GM21381 (cell line): Measurements from ENCODE around the gene DUOX1.
"Not testable (repeated sequence)": the region's sequence is repeated elsewhere in the genome, so short reads cannot be mapped to it uniquely, and the experiment has no call there.

ENCODE experiments used
- ATAC-seq: cut with Tn5 transposase; IDR thresholded peaks from one replicate; pipeline ENCODE4 v1.9.1; 2021; ENCODE audit warnings: mild to moderate bottlenecking, moderate library complexity; ENCODE audit not compliant: unreplicated experiment

DUOX1 gene

GRCh38 chr15:45129651-45130129 lies at the start of gene DUOX1, which contains the start of gene DUOXA1:
Gene DUOX1 (plus strand): TSS chr15:45129994. CDS start chr15:45131967, 1,973 bp downstream.
Gene DUOXA1 (minus strand): TSS chr15:45129879. CDS start chr15:45123014, 6,865 bp downstream.
- ATAC-seq, result no peak

- ATAC-seq, result not testable (repeated sequence)
Observed at GRCh38 chr15:45080593-45080992, 49.2 kb upstream of the DUOX1 start.

DNA sequence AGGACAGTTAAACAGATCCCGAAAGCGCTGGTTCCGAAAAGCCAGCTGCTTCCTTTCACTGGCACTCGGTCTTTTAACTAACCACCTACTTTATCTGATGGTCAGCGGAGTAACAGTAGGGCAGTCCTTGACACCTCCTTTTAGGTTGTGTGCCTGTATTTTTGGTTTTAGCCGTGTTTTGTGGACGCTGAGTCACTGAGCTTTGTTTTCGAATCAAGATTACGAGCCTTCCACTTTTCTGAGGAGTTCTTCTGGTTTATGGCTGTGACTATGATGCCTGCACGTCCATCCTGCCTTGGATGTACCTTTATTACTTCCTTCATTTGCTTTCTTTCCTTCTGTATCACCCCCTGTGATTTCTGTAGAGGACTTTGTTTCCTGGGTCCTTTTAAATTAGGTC lies 47.4 kb upstream of the DUOX1 start:
- not testable (repeated sequence) for ATAC-seq

GRCh38 chr15:45083223-45083622 lies 46.6 kb upstream of the DUOX1 start:
- ATAC-seq, result no peak

DNA sequence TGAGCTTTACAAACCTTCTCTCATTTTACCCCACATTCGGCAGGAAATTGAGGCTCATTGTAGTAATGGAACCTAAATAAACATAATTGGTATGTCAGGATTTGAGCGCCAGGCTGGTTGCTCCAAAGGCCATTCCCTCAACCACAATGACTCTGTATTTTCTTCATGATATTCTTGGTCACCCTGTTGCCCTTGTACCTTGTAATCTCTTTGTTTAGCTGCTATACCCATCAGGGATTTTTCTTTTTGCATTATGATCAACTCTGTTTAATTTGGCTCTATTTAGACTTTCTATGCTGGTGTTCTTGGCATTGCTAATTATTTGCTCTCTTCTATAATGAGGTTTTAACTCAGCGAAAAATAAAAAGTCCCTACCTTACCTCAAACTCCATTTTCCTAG lies 45.6 kb upstream of the DUOX1 start:
- ATAC-seq, result no peak

DNA sequence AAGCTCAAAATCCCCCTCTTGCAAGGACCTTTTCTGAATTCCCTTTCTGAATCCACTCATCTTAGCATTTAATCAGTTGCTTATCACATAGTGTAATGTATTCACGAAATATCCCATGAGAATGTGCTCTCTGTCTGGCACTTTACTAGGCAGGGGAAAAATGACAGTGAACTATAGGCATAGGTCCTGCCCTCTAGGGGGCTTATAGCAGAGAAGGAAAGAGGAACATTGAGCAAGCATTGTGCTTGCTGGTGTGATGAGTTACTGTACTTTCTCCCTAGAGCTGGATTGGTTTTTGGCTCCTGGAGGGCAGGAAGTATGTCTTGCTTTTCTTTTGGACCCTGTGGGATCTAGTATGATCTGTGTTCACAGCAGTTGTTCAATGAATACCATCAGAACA lies 42.3 kb upstream of the DUOX1 start:
- no peak for ATAC-seq

DNA sequence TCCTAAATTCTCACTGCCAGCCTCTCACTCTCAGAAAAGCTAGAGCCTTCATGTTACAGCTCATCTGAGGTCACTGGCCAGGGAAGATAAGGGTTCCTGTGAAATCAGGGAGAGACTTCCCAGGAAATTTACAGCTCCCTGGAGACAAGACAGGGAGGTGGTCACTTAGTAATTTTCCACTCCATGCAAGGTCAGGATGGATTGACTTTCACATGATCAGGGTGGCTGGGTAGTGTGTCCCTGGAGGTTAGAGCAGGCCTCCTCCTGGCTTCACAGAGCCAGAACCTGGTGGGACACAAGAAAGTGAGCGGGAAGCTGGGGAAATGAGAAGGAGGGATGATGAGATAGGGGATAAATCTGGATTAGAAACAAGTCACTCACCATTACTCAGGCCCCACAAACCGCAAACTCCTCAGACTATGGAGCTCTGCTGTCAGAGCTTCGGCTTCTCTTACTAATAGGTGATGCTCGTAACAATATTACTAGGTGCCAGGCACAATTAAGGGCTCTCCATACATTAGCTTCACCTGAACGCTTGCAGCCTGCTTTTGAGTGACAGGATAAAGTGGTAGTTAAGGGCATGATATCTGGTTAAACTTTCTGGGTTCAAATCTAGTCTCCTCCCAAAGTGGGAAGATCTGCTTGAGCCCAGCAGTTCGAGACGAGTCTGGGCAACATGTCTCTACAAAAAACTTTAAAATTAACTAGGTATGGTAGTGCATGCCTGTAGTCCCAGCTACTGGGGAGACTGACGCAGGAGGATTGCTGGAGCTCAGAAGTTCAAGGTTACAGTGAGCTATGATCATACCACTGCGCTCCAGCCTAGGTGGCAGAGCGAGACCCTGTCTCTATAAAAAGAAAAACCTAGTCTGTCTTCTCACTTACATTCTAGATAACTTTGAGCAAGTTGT lies 40.7 kb upstream of the DUOX1 start:
- no peak for ATAC-seq

DNA sequence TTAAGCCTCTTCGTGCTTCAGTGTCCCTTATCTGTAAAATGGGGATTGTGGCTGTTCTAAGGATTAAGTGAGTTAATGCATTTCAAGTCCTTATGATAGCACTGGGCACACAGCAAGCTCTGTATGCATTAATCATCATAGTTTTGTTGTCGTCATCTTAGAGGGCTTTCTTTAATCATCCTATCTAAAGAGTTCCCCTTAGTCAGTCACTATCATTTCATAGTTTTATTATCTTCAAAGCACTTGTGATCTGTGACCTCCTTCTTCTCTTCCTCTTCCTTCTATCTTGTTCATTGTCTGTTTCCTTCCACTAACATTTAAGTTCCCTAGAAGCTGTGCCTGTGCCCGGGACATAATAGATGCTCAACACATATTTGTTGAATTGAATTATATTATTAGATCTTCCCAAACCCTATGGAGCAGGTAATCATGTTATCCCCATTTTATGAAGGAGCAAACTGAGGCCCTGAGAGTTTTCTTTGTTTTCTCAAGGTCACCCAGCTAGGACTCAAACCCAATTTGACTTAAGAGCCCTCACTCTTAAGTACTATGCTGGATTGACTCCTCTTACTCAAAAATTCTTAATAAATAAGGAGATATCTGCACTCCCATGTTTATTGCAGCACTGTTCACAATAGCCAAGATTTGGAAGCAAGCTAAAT lies 40.0 kb upstream of the DUOX1 start:
- ATAC-seq, result no peak

GRCh38 chr15:45091161-45091560 lies 38.6 kb upstream of the DUOX1 start:
- no peak for ATAC-seq

DNA sequence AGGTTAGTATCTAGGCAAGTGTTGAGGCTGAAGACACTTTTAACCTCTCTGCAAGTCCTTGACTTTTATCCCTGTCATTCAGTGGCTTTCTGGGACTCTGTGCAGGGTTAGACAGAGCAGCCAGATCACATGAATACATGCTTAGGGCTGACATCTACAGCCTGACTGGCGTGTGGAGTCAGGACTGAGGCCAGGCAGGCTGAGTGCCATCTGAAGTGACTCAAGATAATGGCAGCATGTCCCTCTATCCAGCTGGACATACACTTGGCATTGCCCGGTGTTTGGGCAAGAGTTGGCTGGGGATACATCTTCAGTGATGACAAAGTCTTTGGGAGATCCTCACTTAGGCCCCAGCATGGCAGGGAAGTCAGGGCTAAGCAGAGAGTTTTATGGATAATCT lies 38.2 kb upstream of the DUOX1 start:
- no peak for ATAC-seq

GRCh38 chr15:45093013-45093412 lies 36.8 kb upstream of the DUOX1 start:
- no peak for ATAC-seq

DNA sequence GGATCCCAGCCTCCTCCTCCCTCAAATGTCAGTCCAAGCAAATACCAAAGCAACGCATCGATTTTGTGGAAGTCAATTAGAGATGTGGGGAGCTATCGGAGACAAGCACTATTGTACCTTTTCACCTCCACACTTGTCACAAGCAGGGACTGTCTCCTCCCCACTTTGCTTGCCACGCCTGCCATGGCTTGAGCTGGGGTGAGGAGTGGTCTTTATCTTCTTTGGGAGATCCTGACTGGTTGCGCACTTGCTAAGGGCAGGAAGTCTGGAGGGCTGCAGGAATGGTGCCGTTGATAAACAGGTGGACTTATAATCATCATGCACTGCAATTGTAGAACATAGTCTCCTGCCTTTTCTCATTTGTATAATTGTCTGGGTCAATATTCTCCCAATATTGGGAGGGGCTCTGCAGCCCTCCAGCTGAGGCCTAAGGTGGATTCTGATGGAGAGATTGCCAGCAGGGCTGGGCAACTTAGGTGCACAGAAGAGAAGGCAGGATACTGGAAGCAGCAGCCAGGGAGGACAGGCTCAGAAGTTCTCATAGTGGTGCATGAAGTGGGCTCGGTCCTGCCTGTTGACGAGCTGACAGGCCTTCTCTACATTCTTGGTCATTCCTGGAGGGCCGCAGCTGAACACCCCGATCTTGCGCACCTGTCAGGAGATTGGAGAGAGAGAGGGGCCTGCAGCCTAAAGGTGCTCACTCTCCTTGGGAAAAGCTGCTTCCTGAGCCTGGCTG lies 36.0 kb upstream of the DUOX1 start:
- ATAC-seq, result no peak

DNA sequence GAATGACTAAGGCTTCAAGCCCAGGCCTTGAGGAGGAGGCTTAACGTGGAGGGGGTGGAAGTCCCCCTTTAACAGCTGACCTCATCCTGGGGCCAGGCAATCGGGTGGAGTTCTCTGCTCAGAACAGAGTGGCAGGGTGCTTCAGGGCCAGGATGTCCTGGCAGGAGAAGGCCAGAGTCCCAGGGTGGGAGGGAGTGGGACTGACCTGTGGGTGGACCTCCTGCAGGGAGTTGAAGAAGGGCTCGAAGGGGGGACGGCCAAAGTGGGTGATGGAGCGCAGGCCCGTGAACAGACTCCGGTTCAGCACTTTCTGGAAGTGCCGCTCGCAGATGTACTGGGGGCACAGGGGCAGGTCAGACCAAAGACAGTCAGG lies 35.5 kb upstream of the DUOX1 start:
- ATAC-seq, result no peak

- no peak for ATAC-seq
Observed at GRCh38 chr15:45095661-45096060, 34.1 kb upstream of the DUOX1 start.

DNA sequence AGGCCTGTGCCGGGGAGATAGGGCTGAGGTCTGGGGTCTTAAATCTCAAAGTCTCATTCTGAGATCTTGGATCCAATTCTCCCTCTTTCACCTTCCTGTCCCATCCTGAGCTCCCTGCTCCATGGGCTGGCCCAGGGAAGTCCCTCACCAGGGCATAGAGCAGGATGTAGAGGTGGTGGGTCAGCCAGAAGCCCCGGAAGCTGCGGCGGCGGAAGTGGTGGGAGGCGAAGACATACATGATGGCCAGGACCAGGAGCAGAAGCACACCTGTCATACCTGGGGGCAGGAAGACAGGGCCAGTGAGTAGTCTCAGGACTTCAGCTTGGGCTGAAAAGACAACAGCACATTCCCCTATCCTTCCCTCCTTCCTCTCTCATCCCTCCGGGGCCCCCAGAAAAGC lies 32.3 kb upstream of the DUOX1 start:
- no peak for ATAC-seq

GRCh38 chr15:45099549-45100165 lies 30.1 kb upstream of the DUOX1 start:
- no peak for ATAC-seq

GRCh38 chr15:45100884-45101625 lies 28.7 kb upstream of the DUOX1 start:
- no peak for ATAC-seq

- ATAC-seq, result no peak
Observed at GRCh38 chr15:45101749-45102148, 28.0 kb upstream of the DUOX1 start.

DNA sequence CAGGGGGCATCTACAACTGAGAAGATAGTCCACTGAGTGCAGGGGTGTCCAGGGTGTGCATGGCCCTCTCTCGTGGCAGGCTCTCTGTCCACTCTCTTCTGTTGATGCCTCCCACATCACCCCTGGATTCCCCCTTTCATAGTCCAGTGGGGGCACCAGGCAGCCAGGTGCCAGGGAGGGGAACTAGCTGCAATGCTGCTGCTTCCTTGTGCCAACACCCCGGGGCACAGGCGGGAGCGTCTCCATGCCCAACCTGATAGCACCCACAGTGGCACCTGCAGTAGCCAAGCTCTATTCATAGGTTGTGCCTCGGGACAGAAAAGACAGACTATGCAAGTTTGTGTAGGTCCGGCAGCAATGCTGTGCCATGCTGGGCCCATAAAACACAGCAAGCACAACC lies 27.6 kb upstream of the DUOX1 start:
- no peak for ATAC-seq

DNA sequence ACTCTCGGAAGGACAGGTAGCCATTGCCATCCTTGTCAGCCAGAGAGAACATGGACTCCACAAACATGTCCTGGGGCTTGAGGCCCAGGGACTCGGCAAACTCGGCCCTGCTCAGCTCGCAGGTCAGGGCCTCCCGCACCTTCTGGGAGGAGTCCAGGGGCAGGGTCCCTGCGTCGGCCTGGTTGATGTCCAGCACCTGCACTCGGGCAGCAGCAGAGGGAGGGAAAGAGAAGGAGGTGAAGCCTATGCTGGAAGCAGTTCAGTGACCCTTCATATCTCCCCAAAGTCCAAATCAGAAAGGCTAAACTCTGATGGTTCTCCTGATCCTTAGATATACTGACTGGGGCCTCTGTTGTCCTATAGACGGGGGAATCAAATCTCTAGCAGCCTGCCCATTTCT lies 25.6 kb upstream of the DUOX1 start:
- ATAC-seq, result not testable (repeated sequence)
